CD4-positive, alpha-beta memory T cell (primary cell): ENCODE measurements around the gene ZDHHC11. TPM values are rescaled to one million over a fixed set of nuclear protein-coding genes. Genes with fewer than 3 reads are reported as not detected.
"Not testable (repeated sequence)": the region's sequence is repeated elsewhere in the genome, so short reads cannot be mapped to it uniquely, and the experiment has no call there.

ENCODE experiments used
- CTCF ChIA-PET: fragments of 350-600 bp; sonication (Branson Sonifier 250); formaldehyde crosslinking; loops from one replicate; lab custom pipeline; 2021; ENCODE audit warnings: inconsistent platforms; ENCODE audit not compliant: partially characterized antibody; lab: Charles Lee
- POLR2A ChIA-PET: fragments of 350-600 bp; sonication (Branson Sonifier 250); formaldehyde crosslinking; loops from one replicate; lab custom pipeline; 2021; ENCODE audit not compliant: partially characterized antibody; lab: Charles Lee
- DNase-seq, 5 donors: peaks; one replicate each; pipeline versions ENCODE4 v3.0.0 to v3.0.0-alpha.2; 2020 to 2022; ENCODE audit warnings: mixed read lengths in 1 of 5
- H3K27ac ChIP-seq: one replicate; pipeline ENCODE4 v1.7.0; 2013; ENCODE audit warnings: low read depth, low read length
- H3K27me3 ChIP-seq: 2 replicates; pipeline ENCODE4 v1.7.0; 2013; ENCODE audit warnings: mild to moderate bottlenecking, low read length, moderate library complexity; ENCODE audit not compliant: insufficient read depth
- H3K36me3 ChIP-seq: 2 replicates; pipeline ENCODE4 v1.7.0; 2013; ENCODE audit warnings: mild to moderate bottlenecking, low read length, moderate library complexity; ENCODE audit not compliant: insufficient read depth
- H3K4me1 ChIP-seq: 2 replicates; pipeline ENCODE4 v1.7.0; 2013; ENCODE audit warnings: mild to moderate bottlenecking, low read length, moderate library complexity; ENCODE audit not compliant: insufficient read depth
- H3K4me3 ChIP-seq, 2 donors: one replicate each; pipeline ENCODE4 v1.7.0; 2013; ENCODE audit warnings: low read length in 2 of 2, mild to moderate bottlenecking in 1 of 2
- H3K9me3 ChIP-seq, 2 donors: one replicate each; pipeline ENCODE4 v1.7.0; 2013; ENCODE audit warnings: low read length in 2 of 2, control low read depth in 1 of 2; ENCODE audit not compliant: control insufficient read depth in 1 of 2
- H3K27ac Mint-ChIP-seq, 7 donors: one replicate each; pipeline ENCODE4 v1.8.0; 2020 to 2021; ENCODE audit warnings: mixed read lengths in 7 of 7, mild to moderate bottlenecking in 6 of 7, inconsistent platforms in 3 of 7, moderate library complexity in 3 of 7
- H3K27me3 Mint-ChIP-seq, 2 donors: one replicate each; pipeline ENCODE4 v1.8.0; 2020 to 2021; ENCODE audit warnings: mixed read lengths in 2 of 2
- H3K36me3 Mint-ChIP-seq, 2 donors: one replicate each; pipeline ENCODE4 v1.8.0; 2020 to 2021; ENCODE audit warnings: mixed read lengths in 2 of 2, inconsistent platforms in 1 of 2, mild to moderate bottlenecking in 1 of 2
- H3K4me1 Mint-ChIP-seq, 4 donors: one replicate each; pipeline ENCODE4 v1.8.0; 2020 to 2021; ENCODE audit warnings: mixed read lengths in 4 of 4, mild to moderate bottlenecking in 1 of 4
- H3K4me3 Mint-ChIP-seq, 8 donors: one replicate each; pipeline ENCODE4 v1.8.0; 2020 to 2021; ENCODE audit warnings: mixed read lengths in 8 of 8, mild to moderate bottlenecking in 7 of 8, moderate library complexity in 6 of 8, inconsistent platforms in 3 of 8
- H3K9me3 Mint-ChIP-seq, 8 donors: one replicate each; pipeline ENCODE4 v1.8.0; 2020 to 2021; ENCODE audit warnings: mixed read lengths in 8 of 8, mild to moderate bottlenecking in 5 of 8, inconsistent platforms in 3 of 8, moderate library complexity in 1 of 8
- intact Hi-C: fragments of 100-400 bp; cut with micrococcal nuclease; formaldehyde crosslinking; loops from one replicate; pipeline ENCODE4 v1.15.1; 2023
- polyA plus RNA-seq, 2 donors: library from polyadenylated mRNA; unstranded; fragments of 300-500 nt; fragmentation: Illumina TruSeq; gene quantifications; one replicate each; pipeline ENCODE4 v1.2.3, GENCODE V29; 2021
- total RNA-seq, 2 experiments: library from RNA; stranded (reverse); gene quantifications; one replicate each; pipeline ENCODE4 v1.2.3, GENCODE V29; 2021

The ZDHHC11 gene
- total and polyA plus RNA-seq, 4 experiments from 2014 or later: 0.28 to 15.3 (median 15.1) TPM; not detected in 1

- H3K36me3 Mint-ChIP-seq, H3K36me3 ChIP-seq, H3K4me3 ChIP-seq, H3K4me3 Mint-ChIP-seq, intact Hi-C loops, H3K4me1 Mint-ChIP-seq, H3K27me3 ChIP-seq, H3K4me1 ChIP-seq, H3K9me3 ChIP-seq, H3K27ac ChIP-seq, DNase-seq, POLR2A ChIA-PET, CTCF ChIA-PET, H3K9me3 Mint-ChIP-seq, H3K27me3 Mint-ChIP-seq: not testable (repeated sequence)
- peak overlapping the region in 3 of 7 donors; percentile 8 to 30 (median 29) for H3K27ac Mint-ChIP-seq
These were observed 9.0 kb downstream of the ZDHHC11 start for GRCh38 chr5:841531-842401.

DNA sequence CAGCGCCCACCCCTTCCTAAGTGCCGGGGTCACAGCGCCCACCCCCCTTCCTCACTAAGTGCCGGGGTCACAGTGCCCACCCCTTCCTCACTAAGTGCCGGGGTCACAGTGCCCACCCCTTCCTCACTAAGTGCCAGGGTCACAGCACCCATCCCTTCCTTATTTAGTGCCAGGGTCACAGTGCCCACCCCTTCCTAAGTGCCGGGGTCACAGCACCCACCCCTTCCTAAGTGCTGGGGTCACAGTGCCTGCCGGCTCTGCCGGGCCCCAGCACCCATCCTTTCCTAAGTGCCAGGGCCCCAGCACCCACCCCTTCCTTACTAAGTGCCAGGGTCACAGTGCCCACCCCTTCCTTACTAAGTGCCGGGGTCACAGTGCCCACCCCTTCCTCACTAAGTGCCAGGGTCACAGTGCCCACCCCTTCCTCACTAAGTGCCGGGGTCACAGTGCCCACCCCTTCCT lies 9.8 kb downstream of the ZDHHC11 start:
- H3K27ac ChIP-seq, H3K4me3 Mint-ChIP-seq, H3K4me1 Mint-ChIP-seq, H3K9me3 ChIP-seq, H3K4me3 ChIP-seq, H3K27me3 Mint-ChIP-seq, H3K27me3 ChIP-seq, H3K36me3 ChIP-seq, H3K27ac Mint-ChIP-seq, H3K9me3 Mint-ChIP-seq, CTCF ChIA-PET, H3K36me3 Mint-ChIP-seq, DNase-seq, POLR2A ChIA-PET, H3K4me1 ChIP-seq, intact Hi-C loops: not testable (repeated sequence)

DNA sequence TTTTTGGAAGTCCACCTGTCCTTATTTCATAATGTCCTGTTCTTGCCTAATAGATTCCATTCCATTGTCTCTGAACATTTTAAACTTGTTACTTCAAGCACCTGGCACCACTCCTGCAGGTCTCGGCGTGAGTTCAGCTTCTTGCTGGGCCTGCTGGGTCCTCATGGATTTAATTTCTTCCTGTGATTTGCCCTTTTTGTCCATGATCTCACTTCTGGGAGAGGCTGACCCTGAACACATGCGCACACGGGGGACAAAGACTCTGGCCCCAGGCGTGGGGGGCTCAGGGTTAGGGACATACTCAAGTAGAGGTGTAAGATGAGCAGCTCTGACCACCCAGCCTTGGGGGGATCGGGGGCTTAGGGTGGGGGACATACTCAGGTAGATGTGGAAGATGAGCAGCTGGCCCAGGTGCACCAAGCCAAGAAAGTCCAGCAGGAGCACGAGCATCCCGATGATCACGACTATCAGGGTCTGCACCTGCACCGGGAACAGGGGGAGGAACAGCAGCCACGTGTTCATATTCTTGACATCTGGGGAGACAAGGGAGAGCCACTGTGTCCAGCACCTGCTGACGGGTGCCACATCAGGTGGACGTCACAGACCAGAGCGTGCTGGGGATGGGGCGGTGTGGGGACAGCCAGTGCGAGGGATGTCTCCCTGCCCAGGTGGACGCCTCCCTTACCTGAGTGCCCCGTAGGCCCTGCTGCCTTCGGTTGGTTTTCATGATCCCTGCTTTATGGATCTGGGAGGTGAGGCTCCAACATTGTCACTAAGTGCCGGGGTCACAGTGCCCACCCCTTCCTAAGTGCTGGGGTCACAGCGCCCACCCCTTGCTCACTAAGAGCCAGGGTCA lies 10.4 kb downstream of the ZDHHC11 start:
- H3K9me3 Mint-ChIP-seq, H3K4me1 ChIP-seq, POLR2A ChIA-PET, DNase-seq, H3K36me3 Mint-ChIP-seq, H3K4me3 ChIP-seq, H3K27ac ChIP-seq, H3K9me3 ChIP-seq, H3K27me3 ChIP-seq, H3K36me3 ChIP-seq, H3K27me3 Mint-ChIP-seq, H3K4me3 Mint-ChIP-seq, H3K27ac Mint-ChIP-seq, CTCF ChIA-PET, intact Hi-C loops, H3K4me1 Mint-ChIP-seq: not testable (repeated sequence)

DNA sequence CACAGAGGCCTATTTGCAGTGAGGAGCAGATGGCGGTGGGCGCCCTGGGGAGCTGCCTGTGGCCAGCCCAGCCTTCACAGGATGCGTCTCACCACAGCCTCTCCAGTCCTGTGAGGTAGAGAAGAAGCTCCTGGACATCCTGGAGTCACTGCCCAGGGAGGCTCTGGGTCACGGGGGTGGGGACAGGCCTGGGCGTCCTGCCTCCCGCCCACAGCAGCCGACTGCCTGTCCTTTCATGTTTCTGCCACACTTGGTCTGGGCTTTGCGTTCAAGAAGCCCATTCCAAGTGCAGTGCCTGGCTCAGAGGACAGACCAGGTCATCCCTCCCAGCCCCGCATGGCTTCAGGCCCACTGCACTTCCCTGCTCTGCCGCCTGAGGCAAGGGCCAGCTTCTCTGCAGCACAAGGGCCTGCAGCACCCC lies 12.3 kb downstream of the ZDHHC11 start:
- H3K27ac Mint-ChIP-seq, H3K9me3 ChIP-seq, H3K4me1 ChIP-seq, POLR2A ChIA-PET, H3K27me3 ChIP-seq, H3K4me3 Mint-ChIP-seq, H3K4me3 ChIP-seq, H3K36me3 Mint-ChIP-seq, H3K36me3 ChIP-seq, H3K4me1 Mint-ChIP-seq, H3K9me3 Mint-ChIP-seq, H3K27me3 Mint-ChIP-seq, CTCF ChIA-PET, H3K27ac ChIP-seq, intact Hi-C loops, DNase-seq: not testable (repeated sequence)

DNA sequence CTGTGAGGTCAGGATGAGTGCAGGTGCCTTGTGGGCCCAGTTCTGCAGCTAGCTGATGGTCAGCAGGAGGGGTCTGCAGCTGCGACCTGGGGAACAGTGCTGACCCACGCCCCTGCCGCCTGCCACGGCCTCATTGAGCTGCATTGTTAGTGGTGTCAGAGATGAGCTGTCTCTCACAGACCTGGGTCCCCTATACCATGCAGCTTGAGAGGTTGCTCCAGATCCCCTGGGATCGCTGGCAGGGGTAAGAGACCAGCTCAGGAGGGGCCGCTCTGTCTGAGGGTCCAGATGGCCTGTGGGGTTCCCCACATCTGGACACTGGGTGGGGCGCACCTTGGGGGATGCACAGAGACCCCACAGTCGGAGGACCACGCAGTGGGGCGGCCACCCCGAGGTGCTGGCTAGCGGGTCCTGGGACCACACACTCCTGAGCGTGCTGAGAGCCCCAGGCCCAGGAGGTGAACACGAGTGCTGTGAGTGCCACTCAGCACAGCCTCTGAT lies 13.1 kb downstream of the ZDHHC11 start:
- not testable (repeated sequence) for H3K27me3 Mint-ChIP-seq, H3K36me3 Mint-ChIP-seq

DNA sequence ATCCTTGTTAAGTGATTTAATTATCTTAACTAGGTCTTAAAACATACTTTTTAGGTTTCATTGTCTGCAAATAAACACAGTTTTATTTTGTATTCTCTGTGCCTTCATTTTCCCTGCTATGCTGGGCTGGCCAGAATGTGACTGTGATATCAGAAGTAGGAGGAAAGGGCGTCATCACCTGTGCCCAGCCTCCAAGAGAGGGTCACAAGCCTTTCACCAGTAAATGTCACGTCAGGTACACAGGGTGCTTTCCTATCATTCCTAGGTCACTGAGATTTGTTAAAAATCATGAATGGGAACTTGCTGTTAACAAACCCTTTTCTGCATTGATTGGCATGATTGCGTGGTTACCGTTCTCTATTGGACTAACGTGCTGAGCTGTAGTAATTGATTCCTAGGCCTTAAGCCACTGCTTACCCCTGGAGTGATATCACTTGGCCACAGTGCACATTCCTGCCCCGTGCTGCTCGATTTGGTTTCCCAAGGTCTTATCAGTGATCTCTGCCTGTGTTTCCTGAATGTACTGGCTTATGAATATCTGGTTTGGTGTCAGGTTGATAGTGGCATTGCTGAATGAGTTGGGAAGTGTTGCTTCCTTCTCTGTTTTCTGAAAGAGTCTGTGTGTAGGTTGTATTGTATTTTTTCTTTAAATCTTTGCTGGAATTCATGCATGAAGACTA lies 14.7 kb downstream of the ZDHHC11 start:
- H3K4me1 ChIP-seq, H3K27ac Mint-ChIP-seq, H3K4me1 Mint-ChIP-seq, H3K36me3 ChIP-seq, intact Hi-C loops, H3K27me3 ChIP-seq, H3K36me3 Mint-ChIP-seq, H3K27me3 Mint-ChIP-seq, H3K9me3 ChIP-seq, POLR2A ChIA-PET, H3K9me3 Mint-ChIP-seq, CTCF ChIA-PET, DNase-seq, H3K4me3 ChIP-seq, H3K4me3 Mint-ChIP-seq, H3K27ac ChIP-seq: not testable (repeated sequence)

More for the DNA sequence above, 13.1 kb downstream of the ZDHHC11 start:
- H3K27me3 ChIP-seq, H3K4me3 Mint-ChIP-seq, H3K27ac ChIP-seq, H3K27ac Mint-ChIP-seq, H3K4me1 Mint-ChIP-seq, POLR2A ChIA-PET, H3K9me3 ChIP-seq, H3K9me3 Mint-ChIP-seq, H3K4me3 ChIP-seq, H3K4me1 ChIP-seq, H3K36me3 ChIP-seq, intact Hi-C loops, DNase-seq: not testable (repeated sequence)
- CTCF ChIA-PET: interaction anchor here (0.6 kb wide), 1 partner anchor 168 kb away, joined by 3 read pairs; no protein-coding TSS in a partner anchor

- CTCF ChIA-PET: not testable (repeated sequence)
These were observed 16.8 kb downstream of the ZDHHC11 start for GRCh38 chr5:834013-834412.

More at GRCh38 chr5:834013-834412, 16.8 kb downstream of the ZDHHC11 start:
- H3K4me1 ChIP-seq, H3K4me1 Mint-ChIP-seq, H3K27ac Mint-ChIP-seq, H3K9me3 ChIP-seq, H3K27me3 ChIP-seq, DNase-seq, H3K36me3 ChIP-seq, H3K4me3 Mint-ChIP-seq, H3K27me3 Mint-ChIP-seq, intact Hi-C loops, H3K4me3 ChIP-seq, H3K27ac ChIP-seq, POLR2A ChIA-PET, H3K9me3 Mint-ChIP-seq, H3K36me3 Mint-ChIP-seq: not testable (repeated sequence)
